H1 (cell line): ENCODE measurements around the gene PMPCB. TPM values are rescaled to one million over a fixed set of nuclear protein-coding genes. Genes with fewer than 3 reads are reported as not detected.
"Not testable (repeated sequence)": the region's sequence is repeated elsewhere in the genome, so short reads cannot be mapped to it uniquely, and the experiment has no call there.

Experiments used
- CTCF ChIA-PET: fragments of 300-600 bp; sonication (Branson Sonifier 250); formaldehyde crosslinking; loops from one replicate; lab custom pipeline; 2021; ENCODE audit not compliant: partially characterized antibody; lab: Charles Lee
- POLR2A ChIA-PET: fragments of 300-600 bp; sonication (Branson Sonifier 250); formaldehyde crosslinking; loops from one replicate; lab custom pipeline; 2021; ENCODE audit warnings: inconsistent platforms; ENCODE audit not compliant: partially characterized antibody; lab: Charles Lee
- DNase-seq, 2 experiments: peaks; one replicate each; pipeline versions ENCODE4 v3.0.0 to v3.0.0-alpha.2; 2010 to 2022; ENCODE audit warnings: low spot score in 2 of 2, low read depth in 1 of 2, mixed read lengths in 1 of 2
- FAIRE-seq: peaks from 2 replicates; lab custom pipeline; 2011; peaks lifted over from hg19 to GRCh38; lab: Jason Lieb, UNC
- H2AFZ ChIP-seq: 2 replicates; pipeline ENCODE4 v1.8.1; 2012; ENCODE audit warnings: low read length, inconsistent platforms
- H2AK5ac ChIP-seq: 2 replicates; pipeline ENCODE4 v1.6.1; 2013; ENCODE audit warnings: low read depth, low read length
- H2BK120ac ChIP-seq: replicated peaks from 2 replicates; pipeline ENCODE3; 2013; ENCODE audit warnings: low read depth, low read length, inconsistent platforms
- H2BK12ac ChIP-seq: 2 replicates; pipeline ENCODE4 v1.6.1; 2013; ENCODE audit warnings: low read depth, low read length
- H2BK15ac ChIP-seq: 2 replicates; pipeline ENCODE4 v1.6.1; 2013; ENCODE audit warnings: low read length
- H2BK20ac ChIP-seq: 2 replicates; pipeline ENCODE4 v1.6.1; 2013; ENCODE audit warnings: low read length
- H2BK5ac ChIP-seq: 2 replicates; pipeline ENCODE4 v1.6.1; 2013; ENCODE audit warnings: low read depth, low read length
- H3K14ac ChIP-seq: 2 replicates; pipeline ENCODE4 v1.6.1; 2013; ENCODE audit warnings: inconsistent platforms; ENCODE audit not compliant: insufficient read length
- H3K18ac ChIP-seq: 2 replicates; pipeline ENCODE4 v1.6.1; 2013; ENCODE audit warnings: low read length; ENCODE audit errors: extremely low read depth
- H3K23ac ChIP-seq: 2 replicates; pipeline ENCODE4 v1.6.1; 2013; ENCODE audit warnings: inconsistent platforms; ENCODE audit not compliant: insufficient read length
- H3K23me2 ChIP-seq: 2 replicates; pipeline ENCODE4 v1.6.1; 2013; ENCODE audit warnings: low read depth, low read length
- H3K27ac ChIP-seq: 2 replicates; pipeline ENCODE4 v1.6.1; 2011; ENCODE audit warnings: low read depth, low read length, inconsistent platforms
- H3K27me3 ChIP-seq, 4 experiments: replicated peaks in 1 of 4; 1 replicate in 1 of 4; 2 replicates in 3 of 4; pipeline versions ENCODE4 v1.6.1 to v1.8.1; 2011 to 2013; ENCODE audit warnings: low read length in 3 of 4, mild to moderate bottlenecking in 3 of 4, inconsistent platforms in 2 of 4, mixed read lengths in 2 of 4, moderate library complexity in 1 of 4; ENCODE audit not compliant: control insufficient read depth in 3 of 4, insufficient read depth in 3 of 4; ENCODE audit errors: extremely low read depth in 1 of 4
- H3K36me3 ChIP-seq, 4 experiments: 2 replicates each; pipeline versions ENCODE4 v1.6.1 to v1.8.1; 2011 to 2013; ENCODE audit warnings: mild to moderate bottlenecking in 4 of 4, low read length in 3 of 4, moderate library complexity in 2 of 4, control low read depth in 1 of 4, inconsistent platforms in 1 of 4; ENCODE audit not compliant: insufficient read depth in 4 of 4, control insufficient read depth in 2 of 4
- H3K4ac ChIP-seq: replicated peaks from 2 replicates; pipeline ENCODE3; 2013; ENCODE audit warnings: low read length, low read depth, mixed read lengths, inconsistent platforms; ENCODE audit not compliant: insufficient read length
- H3K4me1 ChIP-seq, 4 experiments: replicated peaks in 1 of 4; 1 replicate in 1 of 4; 2 replicates in 3 of 4; pipeline versions ENCODE4 v1.6.1 to v1.8.1; 2011 to 2013; ENCODE audit warnings: low read length in 3 of 4, inconsistent platforms in 2 of 4, mixed read lengths in 1 of 4; ENCODE audit not compliant: insufficient read depth in 4 of 4, control insufficient read depth in 3 of 4
- H3K4me2 ChIP-seq, 2 experiments: 2 replicates each; pipeline versions ENCODE4 v1.6.1 to v1.8.1; 2011 to 2013; ENCODE audit warnings: low read depth in 2 of 2, low read length in 2 of 2, control low read depth in 1 of 2, inconsistent platforms in 1 of 2, mild to moderate bottlenecking in 1 of 2; ENCODE audit not compliant: insufficient read depth in 1 of 2
- H3K4me3 ChIP-seq, 4 experiments: fragments of 200-600, 300-600 bp in 1 of 4; sonication (generic), shearing (Covaris generic), sonication (Bioruptor Twin) in 1 of 4; 2 replicates each; pipeline versions ENCODE4 v1.5.1 to v1.8.1; 2011 to 2016; ENCODE audit warnings: low read length in 4 of 4, low read depth in 3 of 4, control low read depth in 2 of 4, inconsistent platforms in 2 of 4, mild to moderate bottlenecking in 2 of 4, mixed read lengths in 1 of 4, moderate library complexity in 1 of 4; ENCODE audit not compliant: insufficient read depth in 2 of 4; ENCODE audit errors: extremely low read depth in 1 of 4
- H3K56ac ChIP-seq: replicated peaks from 2 replicates; pipeline ENCODE3; 2013; ENCODE audit warnings: low read depth, mild to moderate bottlenecking, mixed read lengths, low read length, inconsistent platforms; ENCODE audit not compliant: insufficient read length
- H3K79me1 ChIP-seq: 2 replicates; pipeline ENCODE4 v1.6.1; 2013; ENCODE audit warnings: low read depth, low read length, control low read depth
- H3K79me2 ChIP-seq, 2 experiments: 2 replicates each; pipeline versions ENCODE4 v1.6.1 to v1.8.1; 2012 to 2013; ENCODE audit warnings: low read length in 2 of 2, mild to moderate bottlenecking in 2 of 2, inconsistent platforms in 1 of 2; ENCODE audit not compliant: insufficient read depth in 2 of 2, control insufficient read depth in 1 of 2
- H3K9ac ChIP-seq, 4 experiments: replicated peaks in 1 of 4; 1 replicate in 1 of 4; 2 replicates in 3 of 4; pipeline versions ENCODE4 v1.6.1 to v1.8.1; 2011 to 2013; ENCODE audit warnings: low read depth in 3 of 4, low read length in 3 of 4, control low read depth in 2 of 4, mild to moderate bottlenecking in 2 of 4, moderate library complexity in 2 of 4, inconsistent platforms in 1 of 4; ENCODE audit errors: extremely low read depth in 1 of 4
- H3K9me3 ChIP-seq, 2 experiments: 2 replicates each; pipeline versions ENCODE4 v1.6.1 to v1.8.1; 2012 to 2013; ENCODE audit warnings: mild to moderate bottlenecking in 2 of 2, moderate library complexity in 2 of 2, control low read depth in 1 of 2, inconsistent platforms in 1 of 2, low read depth in 1 of 2, low read length in 1 of 2, mixed read lengths in 1 of 2; ENCODE audit not compliant: insufficient read depth in 2 of 2
- H4K20me1 ChIP-seq, 2 experiments: replicated peaks in 1 of 2; 2 replicates each; pipeline versions ENCODE3 to v1.8.1; 2011 to 2013; ENCODE audit warnings: inconsistent platforms in 2 of 2, low read length in 2 of 2, mild to moderate bottlenecking in 1 of 2; ENCODE audit not compliant: insufficient read depth in 2 of 2, control insufficient read depth in 1 of 2
- H4K5ac ChIP-seq: 2 replicates; pipeline ENCODE4 v1.6.1; 2013; ENCODE audit warnings: low read length, low read depth, mixed read lengths, inconsistent platforms; ENCODE audit not compliant: insufficient read length
- H4K8ac ChIP-seq: 2 replicates; pipeline ENCODE4 v1.8.0; 2013; ENCODE audit warnings: mild to moderate bottlenecking, moderate library complexity, low read length, inconsistent platforms; ENCODE audit not compliant: insufficient read depth; ENCODE audit errors: extremely low read depth
- H4K91ac ChIP-seq: replicated peaks from 2 replicates; pipeline ENCODE3; 2013; ENCODE audit warnings: low read length, mixed read lengths, inconsistent platforms; ENCODE audit not compliant: insufficient read length
- WGBS, 2 experiments: shearing (Covaris generic) in 1 of 2; methylation state at CpG; one replicate each; pipeline versions ENCODE4 v1.1.6 to v1.1.7; 2013 to 2015; ENCODE audit warnings: low lambda C conversion rate in 2 of 2, mixed read lengths in 2 of 2, inconsistent platforms in 1 of 2, low coverage in 1 of 2, missing lambda C conversion rate in 1 of 2; ENCODE audit not compliant: insufficient replicate concordance in 2 of 2, insufficient coverage in 1 of 2, insufficient read length in 1 of 2; ENCODE audit errors: extremely low coverage in 1 of 2, missing lambda C conversion rate in 1 of 2; 5-methylcytosine and 5-hydroxymethylcytosine counted together
- polyA plus RNA-seq, 7 experiments: library from polyadenylated mRNA; depleted of rRNA in 3 of 7; stranded (reverse) in 5 of 7; unstranded in 2 of 7; fragments of >200 nt in 5 of 7; fragments of 200-250 nt in 2 of 7; gene quantifications; 1 replicate in 5 of 7; 2 replicates in 1 of 7; 4 replicates in 1 of 7; pipeline versions ENCODE4 v1.2.1 to v1.2.3, GENCODE V29; 2011 to 2013; ENCODE audit warnings: missing spikeins in 2 of 7, mixed read lengths in 2 of 7
- total RNA-seq: library from RNA; stranded (reverse); fragmentation: NEBNext Ultra II Directional; extraction: Animal tissue kit (Norgen Biotek cat#: 25700); gene quantifications from 2 replicates; pipeline ENCODE4 v1.2.1, GENCODE V29; 2021

Gene PMPCB
- total and polyA plus RNA-seq, 2 of the 8 experiments (the other 6 are each of a cell fraction or from before 2014, with no cell fraction given): 60.6 to 83.5 TPM

DNA sequence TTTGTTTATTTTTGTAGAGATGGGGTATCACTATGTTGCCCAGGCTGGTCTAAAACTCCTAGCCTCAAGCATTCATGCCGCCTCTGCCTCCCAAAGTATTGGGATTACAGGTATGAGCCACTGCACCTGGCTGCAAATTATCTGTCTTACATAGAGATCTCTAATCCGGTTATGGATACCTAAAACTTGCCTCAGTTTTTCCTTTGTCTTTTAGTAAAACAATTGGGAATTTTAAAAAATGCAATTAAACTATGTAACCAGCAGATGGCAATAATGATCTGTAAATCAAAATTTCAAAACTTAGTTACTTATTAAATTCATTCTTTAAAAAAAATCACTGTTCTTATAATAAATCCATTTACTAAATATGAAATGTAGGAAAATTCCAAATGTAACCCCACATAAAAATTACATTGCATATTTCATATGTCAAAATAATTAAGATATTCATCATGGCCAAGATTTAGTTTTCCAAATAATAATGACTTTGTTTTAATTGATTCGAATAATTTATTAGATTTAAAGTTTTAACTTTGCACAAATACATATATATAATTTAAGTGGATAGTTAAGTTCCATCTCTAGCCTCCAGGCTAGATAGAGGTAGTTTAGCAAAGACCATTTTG lies 14.3 kb upstream of the PMPCB start:
- not testable (repeated sequence) for FAIRE-seq

More for the DNA sequence above, 14.3 kb upstream of the PMPCB start:
- H3K56ac ChIP-seq, H3K79me2 ChIP-seq, H2BK12ac ChIP-seq, H3K4me2 ChIP-seq, POLR2A ChIA-PET, H4K91ac ChIP-seq, H3K14ac ChIP-seq, H3K23me2 ChIP-seq, H4K8ac ChIP-seq, H3K9me3 ChIP-seq, DNase-seq, H3K4me3 ChIP-seq, CTCF ChIA-PET, H3K27ac ChIP-seq, H2BK15ac ChIP-seq, H3K18ac ChIP-seq, H4K5ac ChIP-seq, H3K79me1 ChIP-seq, H3K4ac ChIP-seq, H3K9ac ChIP-seq, H2AK5ac ChIP-seq, H3K4me1 ChIP-seq, H3K36me3 ChIP-seq, H4K20me1 ChIP-seq, H3K23ac ChIP-seq, H2BK20ac ChIP-seq, H2BK120ac ChIP-seq, H2BK5ac ChIP-seq, H2AFZ ChIP-seq: not testable (repeated sequence)
- WGBS, 2 experiments: 61% methylated on average over 3 of the region's 3 CpGs; no CpG with 5 or more reads in 1 of the 2 experiments
- peaks cover 4 to 24% (median 15%) of the 10 kb centered on the region in 4 experiments for H3K27me3 ChIP-seq
